SK-MEL-5 (cell line): ENCODE data around the gene USP5. TPM values are rescaled to one million over a fixed set of nuclear protein-coding genes. Genes with fewer than 3 reads are reported as not detected.
"Not testable (repeated sequence)": the region's sequence is repeated elsewhere in the genome, so short reads cannot be mapped to it uniquely, and the experiment has no call there.

Experiments used
- DNase-seq: peaks from one replicate; pipeline ENCODE4 v3.0.0-alpha.2; 2016; ENCODE audit warnings: low read depth, low spot score
- in situ Hi-C: cut with HindIII; loops from 2 replicates; pipeline ENCODE4 v1.10.0; 2016; ENCODE audit warnings: low sequenced_read_pairs, high pct_unique_total_duplicates, low pct_unique_long_range_greater_than_20kb
- total RNA-seq: library from RNA; depleted of rRNA; stranded (reverse); fragments of >200 nt; shearing (Covaris generic); gene quantifications from 2 replicates; pipeline ENCODE4 v1.2.3, GENCODE V29; 2014

Gene USP5
- total RNA-seq, 1 experiment from 2014 or later: 92.6 TPM

- in situ Hi-C loops: no loop called here
- DNase-seq: peak; percentile 99
Measured at GRCh38 chr12:6851153-6851920, 613 bp upstream of the USP5 start, which contains the start of gene CDCA3. Gene CDCA3 (minus strand): TSS chr12:6851286. CDS start chr12:6850952, 334 bp downstream.

DNA sequence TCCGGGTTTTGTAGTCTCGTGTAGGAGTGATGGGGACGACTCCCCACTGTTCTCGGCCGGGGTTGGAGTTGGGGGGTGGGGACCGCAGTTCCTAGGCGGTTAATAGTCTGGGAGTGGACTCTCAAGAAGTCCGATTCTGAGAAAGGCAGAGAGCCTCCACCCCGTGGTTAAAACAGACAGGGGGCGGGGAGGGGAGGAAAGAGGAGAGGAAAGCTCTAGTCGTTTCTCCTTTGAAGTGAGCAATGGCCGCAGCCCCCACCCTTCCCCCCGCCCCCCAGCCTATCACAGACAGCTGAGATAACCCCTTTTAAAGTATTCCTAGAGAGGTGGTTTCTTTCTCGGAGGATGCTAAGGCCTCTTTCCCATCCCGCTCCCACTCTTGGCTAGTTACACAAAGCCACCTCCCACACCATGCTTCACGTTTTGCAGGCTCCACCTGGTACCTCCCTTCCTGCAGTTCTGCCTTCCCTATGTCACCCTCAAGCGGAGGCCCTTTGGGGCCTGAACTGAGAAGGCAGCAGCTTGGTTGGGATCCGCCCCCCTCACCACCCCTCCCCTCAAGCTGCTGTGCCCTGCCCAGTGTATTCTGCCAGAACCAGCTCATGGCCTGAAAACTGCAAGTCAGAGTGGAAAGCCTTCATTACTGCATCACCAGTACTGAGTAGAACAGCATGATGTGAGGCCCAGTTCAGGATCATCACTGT lies 853 bp downstream of the USP5 start:
- in situ Hi-C loops: no loop called here
- no peak for DNase-seq

GRCh38 chr12:6853626-6854025 lies 1.7 kb downstream of the USP5 start:
- no peak for DNase-seq
- in situ Hi-C loops: no loop called here

- in situ Hi-C loops: no loop called here
- DNase-seq: no peak
Measured at GRCh38 chr12:6854036-6854435, 2.1 kb downstream of the USP5 start.

- in situ Hi-C loops: no loop called here
Measured at GRCh38 chr12:6855322-6855721, 3.4 kb downstream of the USP5 start.

DNA sequence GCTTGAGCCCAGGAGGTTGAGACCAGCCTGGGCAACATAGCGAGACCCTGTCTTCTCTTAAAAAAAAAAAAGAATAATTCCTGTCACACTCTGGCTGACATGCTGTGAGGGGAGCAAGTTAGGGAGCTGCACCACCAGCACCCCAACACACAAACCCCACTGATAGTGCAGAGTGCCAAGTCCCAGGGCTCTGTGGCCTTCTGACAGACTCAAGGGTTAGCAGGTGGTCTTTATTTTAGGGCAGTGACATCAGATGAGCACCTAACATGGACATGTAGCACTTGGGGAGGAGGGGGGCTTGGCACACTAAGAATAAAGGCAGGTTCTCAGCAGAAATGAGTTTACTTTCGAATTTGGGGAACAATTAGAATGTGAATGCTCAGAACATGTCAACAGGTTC lies 6.8 kb downstream of the USP5 start:
- in situ Hi-C loops: no loop called here
- DNase-seq: no peak

More at GRCh38 chr12:6855322-6855721, 3.4 kb downstream of the USP5 start:
- DNase-seq: no peak

DNA sequence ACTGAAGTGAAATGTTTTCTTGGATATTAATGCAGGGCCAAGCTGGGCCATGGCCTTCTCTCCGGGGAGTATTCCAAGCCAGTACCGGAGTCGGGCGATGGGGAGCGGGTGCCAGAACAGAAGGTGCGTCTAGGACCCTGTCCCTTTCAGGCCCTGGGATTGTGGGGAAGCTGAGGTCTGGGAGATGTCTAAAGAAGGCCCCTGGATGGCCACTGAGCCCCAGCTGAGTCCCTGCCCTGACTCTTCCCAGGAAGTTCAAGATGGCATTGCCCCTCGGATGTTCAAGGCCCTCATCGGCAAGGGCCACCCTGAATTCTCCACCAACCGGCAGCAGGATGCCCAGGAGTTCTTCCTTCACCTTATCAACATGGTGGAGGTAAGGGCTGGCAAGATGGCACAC lies 8.2 kb downstream of the USP5 start:
- in situ Hi-C loops: no loop called here
- DNase-seq: no peak

DNA sequence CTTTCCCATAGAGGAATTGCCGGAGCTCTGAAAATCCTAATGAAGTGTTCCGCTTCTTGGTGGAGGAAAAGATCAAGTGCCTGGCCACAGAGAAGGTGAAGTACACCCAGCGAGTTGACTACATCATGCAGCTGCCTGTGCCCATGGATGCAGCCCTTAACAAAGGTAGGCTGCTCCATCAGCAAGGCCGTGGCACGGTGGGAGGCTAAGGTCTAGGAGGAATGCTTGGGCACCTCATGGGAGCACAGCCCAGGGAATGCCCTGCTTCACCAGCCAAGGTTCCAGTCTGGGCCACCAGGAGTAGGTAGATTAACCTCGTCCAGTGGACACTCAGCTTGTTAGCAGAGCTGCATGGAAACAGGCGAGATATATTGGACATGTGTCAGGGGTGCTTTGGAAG lies 9.0 kb downstream of the USP5 start:
- in situ Hi-C loops: no loop called here
- no peak for DNase-seq

DNA sequence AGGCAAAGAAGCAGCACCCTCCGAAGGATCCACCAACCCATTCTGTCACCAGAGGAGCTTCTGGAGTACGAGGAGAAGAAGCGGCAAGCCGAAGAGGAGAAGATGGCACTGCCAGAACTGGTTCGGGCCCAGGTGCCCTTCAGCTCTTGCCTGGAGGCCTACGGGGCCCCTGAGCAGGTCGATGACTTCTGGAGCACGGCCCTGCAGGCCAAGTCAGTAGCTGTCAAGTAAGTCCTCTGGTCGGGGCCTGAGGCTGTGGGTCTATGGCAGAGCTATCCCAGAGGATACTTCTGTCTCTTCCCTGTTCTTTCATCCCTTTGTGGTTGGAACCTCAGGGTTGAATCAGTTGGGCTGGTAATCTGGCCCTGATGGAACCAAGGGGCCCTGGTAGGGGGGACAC lies 9.4 kb downstream of the USP5 start:
- no peak for DNase-seq
- in situ Hi-C loops: no loop called here

DNA sequence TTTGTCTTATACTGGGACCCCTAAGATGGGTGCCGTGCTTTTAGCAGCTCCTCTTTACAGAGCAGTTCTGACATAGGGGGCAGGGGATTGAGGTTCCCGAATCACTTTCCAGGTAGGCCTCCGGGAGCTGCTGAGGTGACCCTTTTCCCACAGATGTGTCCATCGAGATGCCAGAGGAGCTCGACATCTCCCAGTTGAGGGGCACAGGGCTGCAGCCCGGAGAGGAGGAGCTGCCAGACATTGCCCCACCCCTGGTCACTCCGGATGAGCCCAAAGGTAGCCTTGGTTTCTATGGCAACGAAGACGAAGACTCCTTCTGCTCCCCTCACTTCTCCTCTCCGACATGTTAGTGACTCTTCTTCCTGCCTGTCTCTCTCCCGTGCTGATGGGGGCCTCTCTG lies 11.1 kb downstream of the USP5 start:
- in situ Hi-C loops: no loop called here

GRCh38 chr12:6863586-6864321 lies 11.8 kb downstream of the USP5 start:
- DNase-seq: no peak
- in situ Hi-C loops: no loop called here

More for the DNA sequence above, 11.1 kb downstream of the USP5 start:
- no peak for DNase-seq

DNA sequence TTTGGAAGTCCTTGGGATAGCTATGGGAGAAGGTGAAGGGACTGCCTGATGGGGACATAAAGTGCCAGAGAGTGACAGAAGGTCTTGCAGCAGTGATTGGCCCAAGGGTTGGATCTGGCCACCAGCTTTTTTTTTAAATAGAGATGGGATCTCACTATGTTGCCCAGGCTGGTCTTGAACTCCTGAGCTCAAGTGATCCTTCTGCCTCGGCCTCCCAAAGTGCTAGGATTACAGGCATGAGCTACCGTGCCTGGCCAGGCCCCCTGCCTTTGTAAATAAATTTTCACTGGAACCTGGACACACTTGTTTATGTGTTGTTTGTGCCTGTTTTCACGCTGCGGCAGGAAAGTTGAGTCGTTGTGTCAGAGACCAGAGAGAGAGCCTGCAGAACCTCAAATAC lies 13.4 kb downstream of the USP5 start:
- DNase-seq: not testable (repeated sequence)

GRCh38 chr12:6866163-6866919 lies 14.4 kb downstream of the USP5 start:
- in situ Hi-C loops: no loop called here
- no peak for DNase-seq

More for the DNA sequence above, 13.4 kb downstream of the USP5 start:
- in situ Hi-C loops: not testable (repeated sequence)

DNA sequence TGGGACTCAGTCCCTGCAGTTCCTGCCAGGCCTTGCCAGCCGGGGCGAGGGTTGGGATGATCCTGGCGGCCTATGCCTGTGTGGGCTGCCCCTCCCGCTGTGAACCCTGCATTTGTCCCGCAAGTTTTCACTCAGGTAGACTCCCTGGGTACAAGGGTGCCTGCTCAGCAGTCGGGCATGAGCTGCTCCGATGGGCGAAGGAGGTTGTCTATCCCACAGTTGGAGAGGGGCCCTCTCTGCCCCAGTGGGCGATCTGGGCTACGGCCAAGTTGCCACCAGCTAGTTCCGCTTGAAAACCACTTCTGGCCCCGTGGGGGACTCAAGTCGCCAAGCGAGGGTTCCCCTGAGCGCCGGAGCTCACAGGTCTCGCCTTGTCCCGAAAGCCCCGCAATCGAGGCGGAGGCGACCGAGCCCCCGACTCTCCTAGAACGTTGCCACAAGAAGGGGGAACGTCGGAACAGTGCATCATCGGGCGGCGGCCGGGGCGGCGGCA lies 15.0 kb downstream of the USP5 start:
- DNase-seq: no peak
- in situ Hi-C loops: no loop called here

- peak; percentile 77 for DNase-seq
- in situ Hi-C loops: no loop called here
Measured at GRCh38 chr12:6867413-6868210, 15.7 kb downstream of the USP5 start, which contains the start of gene TPI1. Gene TPI1 (plus strand): TSS chr12:6867531. CDS start chr12:6867567, 36 bp downstream.

- in situ Hi-C loops: no loop called here
- DNase-seq: no peak
Measured at GRCh38 chr12:6868211-6869048, 16.5 kb downstream of the USP5 start.
